ENCODE measurements around the gene SARDH.

Gene SARDH

DNA sequence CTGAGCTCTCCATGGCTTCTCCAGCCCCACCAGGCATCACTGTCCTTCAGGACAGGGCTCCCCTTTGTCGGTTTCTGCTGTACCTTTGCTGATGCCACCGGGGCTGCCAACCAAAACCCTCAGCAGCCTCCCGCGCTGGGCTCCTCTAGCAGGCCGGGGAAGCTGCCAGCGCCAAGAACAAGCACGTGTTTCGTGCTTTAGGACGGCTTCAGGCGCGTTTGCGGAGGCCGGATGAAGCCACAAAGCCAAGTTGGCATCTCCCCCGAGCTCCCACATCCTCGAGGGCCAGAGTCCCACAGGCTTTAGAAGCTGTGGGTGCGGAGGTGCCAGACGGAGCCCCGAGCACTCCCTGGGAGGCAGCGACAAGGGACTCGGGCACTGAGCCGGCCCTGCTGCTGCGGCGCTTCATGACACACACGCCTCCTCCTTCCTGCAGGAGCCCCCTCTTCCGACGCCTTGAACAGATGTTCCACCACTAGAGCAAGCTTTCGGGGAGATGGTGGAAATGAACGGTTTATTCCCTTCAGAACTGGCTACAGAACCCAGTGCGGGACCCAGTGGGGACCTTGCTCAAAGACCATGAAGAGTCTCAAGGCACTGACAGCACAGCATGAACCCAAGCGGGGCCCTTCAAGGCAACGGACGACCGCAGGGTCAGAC is 36.7 kb downstream of the SARDH start:
- DNase-seq, result peak; percentile 62

DNA sequence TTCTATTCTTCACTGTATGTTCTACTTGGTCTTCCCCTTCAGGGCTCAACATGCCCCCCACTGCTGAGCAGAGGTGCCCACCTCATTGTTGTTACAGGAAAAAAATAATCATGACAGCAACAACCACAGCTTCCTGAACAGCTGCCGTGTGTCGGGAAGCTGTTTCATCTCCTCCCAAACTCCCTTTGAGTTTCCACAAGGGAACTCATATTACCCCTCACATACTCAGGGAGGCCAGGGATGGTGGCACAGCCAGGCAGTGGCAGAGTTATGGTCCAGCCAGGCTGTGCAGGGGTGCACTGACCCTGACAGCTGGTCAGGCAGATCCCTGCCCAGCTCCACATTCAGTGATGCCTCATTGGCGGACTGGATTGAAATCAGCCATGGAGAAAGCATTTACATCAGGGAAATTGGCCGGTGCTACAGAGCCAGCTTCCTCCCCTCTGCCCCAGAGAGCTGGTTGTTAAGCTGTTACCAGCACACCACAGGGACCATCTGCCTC is 37.3 kb downstream of the SARDH start:
- DNase-seq, result peak; percentile 11

DNA sequence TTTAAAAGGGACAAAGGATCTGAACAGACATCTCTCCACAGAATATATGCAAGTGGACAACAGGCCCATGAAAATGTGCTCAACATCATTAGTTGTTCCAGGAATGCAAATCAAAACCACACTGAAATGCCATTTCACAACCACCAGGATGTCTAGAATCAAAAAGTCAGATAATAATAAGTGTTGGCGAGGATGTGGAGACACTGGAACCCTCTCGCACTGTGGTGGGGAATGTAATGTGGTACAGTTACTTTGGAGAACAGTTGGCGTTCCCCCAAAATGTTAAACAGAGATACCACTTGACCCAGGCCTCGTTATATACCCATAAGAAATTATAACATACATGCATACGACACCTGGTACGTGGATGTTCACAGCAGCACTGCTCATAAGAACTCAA is 38.6 kb downstream of the SARDH start:
- DNase-seq, result no peak

DNA sequence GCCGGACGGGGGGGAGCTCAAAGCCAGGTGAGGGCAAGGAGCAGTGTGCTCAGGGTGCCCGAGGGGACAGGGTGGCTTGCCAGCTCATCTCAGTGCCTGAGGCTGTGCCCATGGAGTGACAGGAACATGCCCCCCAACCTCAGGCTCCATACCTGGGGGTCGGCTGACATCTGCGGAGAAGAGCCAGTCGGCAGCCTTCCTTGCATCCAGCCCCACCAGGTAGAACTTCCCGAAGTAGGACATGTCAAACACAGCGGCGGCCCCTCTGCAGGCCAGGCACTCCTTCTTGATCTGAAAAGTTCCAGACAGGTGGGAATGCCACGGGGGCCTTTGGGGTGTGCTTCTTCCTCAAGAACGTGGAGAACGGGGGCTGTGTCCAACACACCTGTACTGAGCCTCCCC is 42.1 kb downstream of the SARDH start:
- no peak for DNase-seq

DNA sequence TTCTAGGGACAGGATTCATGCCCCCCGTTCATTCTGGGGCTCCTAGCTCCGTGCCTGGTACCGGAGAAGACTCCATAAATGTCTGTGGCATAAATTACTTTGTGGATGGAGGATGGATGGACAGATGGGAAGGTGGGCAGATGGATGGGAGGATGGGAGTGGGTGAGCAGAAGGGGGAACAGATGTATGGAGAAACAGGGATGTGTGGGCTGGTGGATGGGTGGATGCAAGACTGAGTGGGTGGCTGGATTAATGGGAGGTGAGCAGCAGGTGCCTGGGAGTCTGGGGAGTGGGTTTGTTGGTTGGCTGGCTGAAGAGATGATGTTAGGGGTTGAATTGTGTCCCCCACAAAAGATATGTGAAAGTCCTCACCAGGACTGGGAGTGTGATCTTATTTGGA is 43.5 kb downstream of the SARDH start:
- DNase-seq, result no peak

DNA sequence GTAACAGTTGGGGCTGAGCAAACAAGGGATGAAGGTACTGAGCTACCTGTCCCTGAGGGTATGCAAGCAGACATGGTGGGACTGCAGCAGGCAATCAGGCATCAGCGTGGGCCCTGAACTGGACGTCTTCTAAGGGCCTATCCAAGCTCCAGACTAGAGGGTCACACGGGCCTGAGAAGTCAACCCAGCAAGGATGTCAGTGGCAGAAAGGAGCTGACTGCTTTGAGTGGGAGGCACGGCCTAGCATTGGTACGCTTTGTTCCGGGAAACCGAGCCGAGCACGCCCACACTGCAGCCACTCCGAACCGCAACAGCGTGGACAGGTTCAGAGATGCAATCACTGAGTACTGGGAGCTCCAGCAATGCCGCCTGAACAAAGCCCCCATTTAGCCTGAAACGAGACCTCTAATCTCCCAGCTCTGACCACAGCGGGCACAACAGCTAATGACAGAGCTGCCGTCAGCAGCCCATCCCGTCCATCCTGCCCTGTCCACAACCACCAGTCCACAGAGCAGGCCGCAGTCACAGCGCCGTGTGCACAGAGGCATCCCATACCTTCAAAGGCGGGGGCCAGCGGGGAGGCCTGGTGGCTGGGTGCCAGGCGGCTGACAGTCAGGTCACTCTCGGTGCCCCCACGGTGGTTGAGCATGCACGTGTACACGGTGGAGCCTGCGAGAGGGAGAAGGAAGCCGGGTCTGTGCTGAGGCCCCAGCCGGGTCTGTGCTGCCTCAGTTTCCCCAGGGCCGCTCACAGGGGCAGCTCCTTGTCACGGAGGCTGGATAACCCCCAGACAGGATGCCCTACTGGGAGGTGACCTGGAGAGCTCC is 44.2 kb downstream of the SARDH start:
- DNase-seq, result no peak

DNA sequence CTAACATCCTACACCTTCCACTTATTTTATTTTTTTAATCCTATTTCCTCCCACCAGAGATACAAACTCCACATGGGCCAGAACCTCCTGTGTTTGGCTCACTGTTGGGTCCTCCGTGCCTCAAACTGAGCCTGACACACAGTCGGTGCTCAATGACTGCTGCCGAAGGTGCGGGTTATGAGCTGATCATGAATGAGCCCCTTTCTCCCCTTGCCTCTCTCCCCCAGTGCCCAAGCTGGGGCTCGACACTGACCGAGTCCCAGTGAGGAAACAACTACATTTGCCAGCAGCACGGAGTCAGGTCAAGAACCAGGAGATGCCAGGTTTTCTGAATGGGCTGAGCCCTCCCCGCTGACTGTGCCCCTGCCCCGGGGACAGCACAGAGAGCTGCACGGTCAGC is 45.0 kb downstream of the SARDH start:
- DNase-seq, result no peak

DNA sequence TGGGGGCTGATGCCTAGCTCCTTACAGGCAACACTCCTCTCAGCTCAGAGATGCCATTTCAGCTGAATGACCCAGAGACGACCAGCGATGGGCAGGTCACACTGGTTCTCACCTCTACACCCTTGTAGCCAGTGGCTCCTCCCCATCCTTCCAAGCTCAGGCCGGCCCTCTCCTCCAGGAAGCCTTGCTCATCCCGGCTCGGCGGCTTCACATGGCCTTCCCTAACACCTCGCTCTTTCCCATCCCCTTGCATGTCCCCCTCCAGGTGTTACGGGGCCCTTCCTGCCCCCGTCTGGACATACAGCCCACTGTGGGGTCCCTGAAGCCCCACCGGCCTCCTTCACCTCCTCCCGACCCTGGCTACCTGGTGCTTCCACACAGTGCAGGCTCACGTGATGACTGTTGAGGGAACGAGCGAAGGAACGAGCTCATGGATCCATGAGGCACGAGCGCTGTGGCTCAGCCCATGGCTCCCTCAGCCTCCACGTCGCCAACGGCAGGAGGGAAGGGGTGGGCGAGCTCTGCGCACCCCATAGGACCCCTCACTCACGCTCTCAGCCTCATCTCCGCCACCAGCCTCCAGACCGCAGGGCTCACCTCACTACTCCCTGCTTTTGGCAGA is 45.7 kb downstream of the SARDH start:
- DNase-seq, result no peak

DNA sequence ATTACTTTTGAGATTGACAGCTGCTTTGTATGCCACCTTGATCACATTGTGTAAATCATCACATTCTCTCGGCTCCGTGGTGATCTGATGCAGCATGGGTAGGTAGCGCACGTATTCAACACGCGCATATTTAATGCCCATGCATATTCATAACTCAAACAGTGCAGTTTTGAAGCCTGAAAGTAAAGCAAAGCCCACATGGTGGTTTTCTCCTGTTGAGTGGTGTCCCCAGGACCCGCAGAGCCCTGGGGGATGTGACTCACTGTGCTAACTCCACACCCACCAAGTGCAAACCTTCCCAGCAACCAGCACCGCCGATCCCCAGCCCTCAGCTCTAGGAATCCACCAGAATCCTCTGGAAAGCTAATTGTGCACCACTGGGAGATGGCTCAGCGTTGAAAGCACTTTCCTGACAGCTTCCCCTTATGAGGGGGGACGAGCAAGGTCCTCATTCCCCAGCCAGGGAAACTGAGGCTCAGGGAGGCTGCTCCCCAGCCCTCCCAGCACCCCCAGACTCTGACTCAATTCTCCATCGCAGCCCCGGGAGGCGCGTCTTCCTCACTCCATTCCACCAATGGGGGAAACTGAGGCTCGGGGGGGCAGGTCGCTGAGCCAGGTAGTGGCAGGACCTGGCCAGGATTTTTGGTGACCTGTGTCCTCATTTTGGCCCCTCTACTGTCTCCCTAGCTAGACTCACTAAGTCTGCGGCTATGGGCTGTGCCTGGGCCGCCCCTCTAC is 46.4 kb downstream of the SARDH start:
- DNase-seq, result no peak

DNA sequence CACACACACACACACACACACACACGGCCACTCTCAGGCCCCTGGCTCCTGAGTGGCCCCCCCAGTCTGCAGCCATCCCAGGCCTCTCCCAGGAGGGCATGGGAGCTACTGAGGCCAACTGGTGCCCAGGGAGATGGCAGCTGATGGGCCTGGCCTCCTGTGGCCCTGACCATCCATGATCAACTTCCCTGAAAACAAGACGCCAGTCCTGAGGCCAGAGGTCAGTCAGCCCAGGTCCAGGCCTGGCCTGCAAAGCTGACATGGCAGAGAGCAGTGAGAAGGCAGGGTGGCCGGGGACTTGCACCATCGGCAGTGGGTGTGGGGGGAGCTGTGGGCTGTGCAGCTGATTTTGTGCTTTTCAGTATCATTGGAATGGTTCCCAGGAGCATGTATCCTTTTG is 47.0 kb downstream of the SARDH start:
- no peak for DNase-seq

DNA sequence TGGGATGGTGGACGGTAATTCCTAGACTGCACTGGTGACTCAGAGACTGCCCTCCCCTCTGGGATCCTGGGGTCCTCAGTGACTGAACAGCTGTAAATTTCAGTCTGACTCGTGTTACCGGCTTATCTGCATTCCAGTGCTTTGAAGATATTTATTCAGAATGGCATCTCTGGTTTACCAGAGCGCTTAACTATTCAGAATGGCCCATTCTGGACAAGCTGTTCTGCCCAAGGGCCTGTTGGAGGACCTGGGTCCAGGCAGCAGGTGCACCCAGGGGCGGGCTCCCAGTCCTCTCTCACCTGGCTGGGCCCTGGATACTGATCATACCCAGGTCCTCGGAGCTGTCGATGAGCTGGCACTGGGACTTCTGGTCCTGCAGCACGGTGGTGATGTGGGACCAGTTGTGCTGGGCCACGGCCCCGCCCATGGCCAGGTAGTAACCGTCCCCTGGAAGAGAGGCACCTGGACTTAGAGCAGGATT is 48.0 kb downstream of the SARDH start:
- DNase-seq, result no peak

DNA sequence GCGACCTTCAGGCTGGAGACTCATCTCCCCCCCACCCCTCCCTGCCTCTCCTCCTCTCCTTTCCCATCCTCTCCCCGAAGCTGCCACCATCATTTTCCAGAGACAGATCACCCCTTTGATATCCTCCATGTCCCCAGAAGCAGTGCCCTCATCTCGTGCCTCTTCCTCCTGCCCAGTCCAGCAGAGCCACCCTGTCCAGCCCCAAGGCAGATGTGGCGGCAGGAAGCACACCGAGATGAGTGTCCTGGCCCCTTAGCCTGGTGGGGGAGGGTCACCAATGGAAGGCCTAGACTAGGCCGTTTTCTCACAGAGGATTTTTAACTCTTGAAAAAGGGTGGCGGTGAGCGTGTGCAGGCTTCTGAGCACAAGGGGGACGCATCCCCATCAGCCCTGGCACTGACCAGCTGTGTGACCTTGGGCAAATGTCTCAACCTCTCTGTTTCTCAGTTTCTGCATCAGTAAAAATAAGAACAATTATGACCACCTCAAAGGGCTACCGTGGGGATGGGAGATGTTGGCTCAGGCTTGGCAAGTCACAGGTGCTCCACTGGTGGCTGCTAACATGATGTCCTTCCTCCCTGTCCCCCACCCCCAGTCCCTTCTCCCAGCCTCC is 48.9 kb downstream of the SARDH start:
- DNase-seq, result no peak

DNA sequence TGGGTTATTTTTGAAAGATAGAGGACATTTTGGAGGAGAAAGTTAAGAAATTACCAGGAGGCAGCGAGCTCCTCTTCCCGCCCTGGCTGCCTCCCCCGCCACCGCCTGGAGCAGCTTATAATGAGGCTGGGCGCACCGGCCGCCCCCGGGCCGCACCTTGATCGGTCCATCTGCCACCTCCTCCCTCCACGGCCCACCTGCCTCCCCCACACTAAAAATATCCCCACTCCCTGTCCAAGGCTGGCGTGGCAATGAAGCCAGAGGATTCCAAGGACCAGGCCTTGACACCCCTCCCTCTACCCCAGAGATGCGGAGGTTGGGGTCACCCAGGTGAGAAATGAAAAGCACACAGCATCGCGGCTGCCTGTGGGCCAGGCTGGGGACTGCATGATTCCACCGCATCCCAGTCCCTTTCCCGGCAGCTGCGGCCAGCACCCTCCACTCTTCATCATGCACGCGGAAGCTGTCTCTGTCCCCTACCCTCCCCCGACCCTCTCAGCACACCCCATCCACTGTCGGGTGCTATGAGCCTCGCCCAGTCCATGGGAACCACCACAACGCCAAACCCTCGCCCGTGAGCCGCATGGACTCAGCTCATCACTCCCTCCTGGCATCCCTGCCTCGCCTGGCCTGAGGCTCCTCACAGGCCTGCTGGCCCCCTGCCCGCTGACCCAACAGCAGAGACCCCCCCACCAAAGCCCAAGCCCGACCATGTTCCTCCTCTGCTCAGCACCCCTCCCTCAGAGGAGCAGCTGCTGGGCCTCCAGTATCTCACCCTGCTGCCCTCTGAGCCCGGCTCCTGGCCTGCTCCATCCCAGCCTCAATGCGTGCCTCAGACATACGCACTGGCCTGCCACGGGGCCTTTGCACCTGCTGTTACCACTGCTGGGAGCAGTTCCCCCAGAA is 50.0 kb downstream of the SARDH start:
- DNase-seq, result no peak

DNA sequence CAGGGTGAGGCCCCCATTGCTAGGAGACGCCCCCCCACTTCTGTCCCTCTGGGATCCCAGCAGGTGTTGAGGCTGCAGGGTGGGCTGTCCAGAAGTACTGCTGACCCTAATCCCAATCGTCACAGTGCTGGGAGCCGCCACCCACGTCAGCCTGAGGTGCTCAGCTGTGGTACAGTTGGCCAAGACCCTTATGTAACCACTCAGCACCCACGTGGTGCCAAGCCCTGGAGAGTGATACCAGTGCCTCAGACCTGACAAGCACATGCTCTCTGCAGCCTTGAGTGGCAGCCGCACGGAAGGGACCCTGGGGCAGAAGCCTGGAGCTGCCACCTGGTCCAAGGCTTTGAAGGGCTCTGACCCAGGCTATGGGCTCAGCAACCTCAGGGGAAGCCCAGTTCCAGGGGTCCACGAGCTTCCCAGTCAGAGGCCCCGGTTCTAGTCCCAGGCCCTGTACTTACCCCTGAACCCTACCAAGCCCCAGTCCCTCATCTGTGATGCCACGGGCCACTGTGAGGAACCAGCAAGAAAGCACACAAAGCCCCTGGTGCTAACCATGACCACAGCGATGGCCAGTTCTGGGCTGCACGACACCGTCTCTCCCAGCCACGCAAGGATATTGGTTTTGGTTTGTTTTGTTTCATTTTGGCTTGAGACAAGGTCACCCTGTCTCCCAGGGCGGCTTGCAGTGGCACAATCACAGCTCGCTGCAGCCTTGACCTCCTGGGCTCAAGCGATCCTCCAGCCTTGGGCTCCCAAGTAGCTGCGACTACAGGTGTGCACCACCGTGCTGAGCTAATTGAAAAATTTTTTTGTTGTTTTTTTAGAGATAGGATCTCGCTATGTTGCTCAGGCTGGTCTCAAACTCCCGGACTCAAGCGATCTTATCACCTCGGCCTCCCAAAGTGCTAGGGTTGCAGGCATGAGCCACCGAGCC is 51.2 kb downstream of the SARDH start:
- no peak for DNase-seq

DNA sequence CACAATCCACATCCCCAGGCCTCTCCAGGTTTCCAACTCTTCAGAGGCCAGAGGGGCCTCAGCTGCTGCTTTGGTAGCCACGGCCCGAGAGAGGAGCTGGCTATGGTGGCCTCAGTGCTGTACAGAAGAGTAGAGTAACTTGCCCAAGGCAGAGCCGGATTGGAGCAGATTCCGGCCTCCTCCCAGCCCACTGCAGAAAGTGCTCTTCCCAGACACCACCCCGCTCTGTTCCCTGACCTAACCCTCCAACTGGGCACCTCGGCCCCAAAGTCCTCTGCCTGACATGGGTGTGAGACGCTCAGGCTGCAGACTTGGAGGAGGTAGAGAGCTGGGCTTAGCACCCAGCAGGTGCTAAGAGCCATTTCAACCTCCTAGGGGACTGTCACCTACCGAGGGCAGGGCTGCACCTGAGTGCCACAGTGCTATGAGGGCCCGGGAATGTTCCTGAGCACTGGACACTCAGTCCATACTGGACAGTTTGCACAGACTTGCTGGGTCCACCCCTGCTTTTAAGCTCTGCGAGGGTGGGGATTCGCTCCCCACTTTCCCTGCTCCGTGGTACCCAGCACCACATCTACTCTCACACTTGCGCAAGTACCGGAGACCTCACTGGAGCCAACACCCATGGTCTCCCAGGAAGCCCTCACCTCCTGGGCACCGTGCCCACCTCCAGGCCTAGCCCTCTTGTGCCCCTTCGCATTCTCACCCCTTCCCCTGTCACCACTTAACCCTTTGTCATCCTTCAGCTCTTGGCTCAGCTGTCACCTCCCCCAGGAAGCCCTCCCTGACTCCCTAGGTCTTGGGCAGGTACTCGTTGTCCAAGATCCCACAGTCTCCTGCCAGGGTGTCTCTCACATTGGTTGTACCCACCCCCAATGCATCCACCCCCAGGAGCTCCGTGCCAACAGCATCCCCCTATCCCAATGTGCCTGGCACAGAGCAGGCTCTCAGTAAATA is 52.2 kb downstream of the SARDH start:
- no peak for DNase-seq

DNA sequence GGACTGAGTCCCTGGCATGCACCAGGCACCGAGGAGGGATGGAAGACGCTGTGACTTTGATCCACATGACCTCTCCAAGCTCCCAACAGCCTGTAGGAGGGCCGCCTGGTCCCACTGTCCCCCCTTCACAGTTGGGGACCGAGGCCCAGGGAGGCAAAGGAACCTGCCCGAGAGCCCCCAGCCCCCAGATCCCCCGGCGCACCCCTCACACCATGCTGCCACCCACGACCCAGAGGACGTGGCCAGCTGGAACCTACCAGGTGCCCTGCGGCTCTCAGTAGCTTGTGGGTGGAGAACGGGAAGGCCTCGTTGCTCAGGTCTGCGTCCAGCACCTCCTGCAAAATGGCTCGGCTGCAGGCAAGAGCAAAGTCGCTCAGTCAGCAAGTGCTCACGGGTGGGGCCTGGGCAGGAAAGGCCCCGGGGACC is 53.2 kb downstream of the SARDH start:
- DNase-seq, result no peak

DNA sequence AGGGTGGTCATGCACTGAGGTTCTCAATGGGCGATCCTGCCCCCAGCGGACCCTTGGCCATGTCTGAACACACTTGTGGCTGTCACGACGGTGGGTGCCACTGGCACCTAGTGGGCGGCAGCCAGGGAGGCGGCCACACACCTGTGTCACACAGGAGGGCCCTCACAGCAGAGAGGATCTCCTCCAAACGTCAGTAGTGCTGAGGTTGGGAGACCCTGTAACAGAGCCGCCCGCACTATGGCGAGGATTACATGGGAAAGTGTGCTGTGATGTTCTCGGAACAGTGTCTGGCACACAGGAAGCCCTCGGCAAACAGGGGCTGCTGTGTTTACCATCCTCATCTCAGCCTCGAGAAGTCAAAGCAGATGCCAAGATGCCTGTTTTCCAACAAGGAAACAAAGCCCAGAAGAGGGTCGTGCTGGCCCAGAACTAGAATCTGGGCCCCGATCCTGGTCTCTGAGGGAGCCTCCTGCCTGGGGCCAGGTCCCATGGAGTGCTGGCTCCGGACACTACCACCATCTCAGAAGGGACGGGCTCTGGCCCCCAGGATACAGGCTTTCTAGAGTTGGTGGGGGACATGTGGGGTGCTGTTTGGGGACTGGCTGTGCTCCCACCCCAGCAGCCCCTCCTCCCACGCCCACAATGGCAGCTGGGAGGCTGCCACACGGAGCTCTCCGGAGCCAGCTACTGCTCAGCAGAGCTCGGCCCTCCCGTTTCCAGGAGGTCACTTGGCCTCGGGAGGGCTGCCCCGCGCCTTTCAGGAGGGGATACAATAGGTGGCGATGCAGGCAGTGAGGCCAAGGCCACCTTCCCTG is 53.8 kb downstream of the SARDH start:
- DNase-seq, result no peak

DNA sequence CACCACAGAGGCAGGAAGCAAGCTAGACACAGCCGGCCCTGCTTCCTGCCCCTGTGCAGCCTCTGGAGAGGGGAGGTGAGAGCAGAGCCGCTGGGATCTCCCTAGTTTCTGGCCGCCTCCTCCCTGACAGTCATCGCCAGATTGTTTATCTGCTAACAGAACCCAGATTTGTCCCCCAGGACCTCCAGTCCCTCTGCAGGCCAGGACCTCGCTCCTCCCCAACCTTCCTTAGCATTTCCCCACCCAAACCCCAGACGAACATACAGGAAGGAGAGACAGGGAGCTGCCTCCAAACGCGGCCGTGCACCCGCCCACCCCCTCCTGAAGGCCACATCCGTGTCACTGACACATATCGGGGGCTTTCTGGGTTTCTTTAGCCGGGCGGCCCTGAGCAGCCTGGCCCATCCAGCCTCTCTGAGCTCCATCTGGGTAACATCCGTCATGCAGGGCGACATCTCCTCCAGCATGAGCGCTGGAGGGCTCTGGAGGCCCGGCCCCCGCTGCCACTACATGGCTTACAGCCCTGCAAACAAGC is 54.5 kb downstream of the SARDH start:
- DNase-seq, result peak; percentile 54
